ENCODE measurements around the gene DENND1A.
"Not testable (repeated sequence)": the region's sequence is repeated elsewhere in the genome, so short reads cannot be mapped to it uniquely, and the experiment has no call there.

DNA sequence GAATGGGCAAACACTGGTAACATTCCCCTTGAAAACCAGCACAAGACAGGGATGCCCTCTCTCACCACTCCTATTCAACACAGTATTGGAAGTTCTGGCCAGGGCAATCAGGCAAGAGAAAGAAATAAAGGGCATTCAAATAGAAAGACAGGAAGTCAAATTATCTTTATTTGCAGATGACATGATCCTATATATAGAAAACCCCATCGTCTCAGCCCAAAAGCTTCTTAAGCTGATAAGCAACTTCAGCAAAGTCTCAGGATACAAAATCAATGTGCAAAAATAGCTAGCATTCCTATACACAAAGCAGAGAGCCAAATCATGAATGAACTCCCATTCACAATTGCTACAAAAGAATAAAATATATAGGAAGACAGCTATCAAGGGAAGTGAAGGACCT, 501.5 kb downstream of the DENND1A start:
- TF ChIP-seq, protein P1, sequence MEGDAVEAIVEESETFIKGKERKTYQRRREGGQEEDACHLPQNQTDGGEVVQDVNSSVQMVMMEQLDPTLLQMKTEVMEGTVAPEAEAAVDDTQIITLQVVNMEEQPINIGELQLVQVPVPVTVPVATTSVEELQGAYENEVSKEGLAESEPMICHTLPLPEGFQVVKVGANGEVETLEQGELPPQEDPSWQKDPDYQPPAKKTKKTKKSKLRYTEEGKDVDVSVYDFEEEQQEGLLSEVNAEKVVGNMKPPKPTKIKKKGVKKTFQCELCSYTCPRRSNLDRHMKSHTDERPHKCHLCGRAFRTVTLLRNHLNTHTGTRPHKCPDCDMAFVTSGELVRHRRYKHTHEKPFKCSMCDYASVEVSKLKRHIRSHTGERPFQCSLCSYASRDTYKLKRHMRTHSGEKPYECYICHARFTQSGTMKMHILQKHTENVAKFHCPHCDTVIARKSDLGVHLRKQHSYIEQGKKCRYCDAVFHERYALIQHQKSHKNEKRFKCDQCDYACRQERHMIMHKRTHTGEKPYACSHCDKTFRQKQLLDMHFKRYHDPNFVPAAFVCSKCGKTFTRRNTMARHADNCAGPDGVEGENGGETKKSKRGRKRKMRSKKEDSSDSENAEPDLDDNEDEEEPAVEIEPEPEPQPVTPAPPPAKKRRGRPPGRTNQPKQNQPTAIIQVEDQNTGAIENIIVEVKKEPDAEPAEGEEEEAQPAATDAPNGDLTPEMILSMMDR (IDR thresholded peaks at IDR 0.05), result not testable (repeated sequence)
- not testable (repeated sequence) for TF ChIP-seq POLR2AphosphoS5, EP300 (IDR thresholded peaks at IDR 0.05)
